ENCODE measurements around the gene PSTPIP1.

GRCh38 chr15:77059786-77060361 is 64.9 kb downstream of the PSTPIP1 start:
- no peak for TF ChIP-seq CTCF (IDR thresholded peaks at IDR 0.05)
- TF ChIP-seq POLR2A (IDR thresholded peaks at IDR 0.05) = no peak

Data from right lobe of liver (tissue), 4 donors.